Measurements from ENCODE around the gene SPEF1. TPM values are rescaled to one million over a fixed set of nuclear protein-coding genes. Genes with fewer than 3 reads are reported as not detected.
A peak's percentile ranks its signal among the peaks of the same experiment; 100 is the strongest.

Gene SPEF1
- total and polyA plus RNA-seq, 2 of the 13 experiments (the other 11 are each of a cell fraction or from before 2014, with no cell fraction given): 0.11 to 0.27 TPM

- TF ChIP-seq SP2 (CRISPR knock-in tag; IDR thresholded peaks at IDR 0.05) (no peak), ZNF713 (CRISPR knock-in tag; IDR thresholded peaks at IDR 0.05) (no peak), KLF11 (CRISPR knock-in tag; IDR thresholded peaks at IDR 0.05) (no peak), KDM5B (CRISPR knock-in tag; IDR thresholded peaks at IDR 0.05; ENCODE audit: borderline replicate concordance) (no peak), ZHX2 (IDR thresholded peaks at IDR 0.05; ENCODE audit: low read depth) (0 out of 2 replicates have a peak, but pooled peaks have one; percentile 55), ZHX2 (CRISPR knock-in tag; IDR thresholded peaks at IDR 0.05; ENCODE audit: borderline replicate concordance) (no peak), ARHGAP35 (CRISPR knock-in tag; IDR thresholded peaks at IDR 0.05; ENCODE audit: borderline replicate concordance) (no peak; the same call in 1 of the 2 replicates), ZNF136 (CRISPR knock-in tag; IDR thresholded peaks at IDR 0.05; ENCODE audit: low read depth) (no peak), SNRNP70 (IDR thresholded peaks at IDR 0.05; ENCODE audit: low read depth, low read length) (no peak), ZNF691 (CRISPR knock-in tag; IDR thresholded peaks at IDR 0.05; ENCODE audit: borderline replicate concordance, low read depth) (no peak), BCL6 (CRISPR knock-in tag; IDR thresholded peaks at IDR 0.05) (no peak), CBFB (CRISPR knock-in tag; IDR thresholded peaks at IDR 0.05) (no peak), ZNF205 (CRISPR knock-in tag; IDR thresholded peaks at IDR 0.05) (0 out of 2 replicates have a peak, but pooled peaks have one; percentile 4), ZNF574 (CRISPR knock-in tag; IDR thresholded peaks at IDR 0.05) (no peak), TEAD3 (CRISPR knock-in tag; optimal IDR thresholded peaks at IDR 0.05; ENCODE audit: borderline replicate concordance) (no peak), ZNF24 (IDR thresholded peaks at IDR 0.05) (no peak), PAF1 (CRISPR knock-in tag; IDR thresholded peaks at IDR 0.05) (no peak), ZNF274 (CRISPR knock-in tag; IDR thresholded peaks at IDR 0.05) (no peak), ZNF260 (CRISPR knock-in tag; IDR thresholded peaks at IDR 0.05; ENCODE audit: borderline replicate concordance, low read depth) (no peak), SAP130 (CRISPR knock-in tag; IDR thresholded peaks at IDR 0.05; ENCODE audit: low read depth) (0 out of 2 replicates have a peak, but pooled peaks have one; percentile 12)
These were observed 42.9 kb downstream of the SPEF1 start (continued) for GRCh38 chr20:3738111-3739053.
